Caki2 (cell line): Measurements from ENCODE around the gene MYBBP1A. TPM values are rescaled to one million over a fixed set of nuclear protein-coding genes. Genes with fewer than 3 reads are reported as not detected.

ENCODE experiments used
- DNase-seq: peaks from one replicate; pipeline ENCODE4 v3.0.0-alpha.2; 2015; ENCODE audit warnings: low read depth
- in situ Hi-C: cut with HindIII; loops from 2 replicates; pipeline ENCODE4 v1.10.0; 2016; ENCODE audit warnings: low sequenced_read_pairs, low pct_unique_long_range_greater_than_20kb, mixed read lengths
- total RNA-seq: library from RNA; depleted of rRNA; stranded (reverse); fragments of >200 nt; shearing (Covaris generic); gene quantifications from 2 replicates; pipeline ENCODE4 v1.2.3, GENCODE V29; 2014; ENCODE audit warnings: low replicate concordance

The MYBBP1A gene
- total RNA-seq, 1 experiment from 2014 or later: 44.8 TPM

- no peak for DNase-seq
- in situ Hi-C loops: no loop called here
Measured at GRCh38 chr17:4543557-4544026, 11.6 kb downstream of the MYBBP1A start.

- in situ Hi-C loops: no loop called here
- DNase-seq: no peak
Measured at GRCh38 chr17:4542726-4543191, 12.4 kb downstream of the MYBBP1A start.

- no peak for DNase-seq
- in situ Hi-C loops: no loop called here
Measured at GRCh38 chr17:4542003-4542725, 13.0 kb downstream of the MYBBP1A start.

- in situ Hi-C loops: no loop called here
- DNase-seq: no peak
Measured at GRCh38 chr17:4541328-4542002, 13.7 kb downstream of the MYBBP1A start.

- DNase-seq: no peak
- in situ Hi-C loops: no loop called here
Measured at GRCh38 chr17:4540687-4541327, 14.4 kb downstream of the MYBBP1A start.

- no peak for DNase-seq
- in situ Hi-C loops: no loop called here
Measured at GRCh38 chr17:4540224-4540651, 14.9 kb downstream of the MYBBP1A start.

GRCh38 chr17:4539576-4540223 lies 15.5 kb downstream of the MYBBP1A start:
- no peak for DNase-seq
- in situ Hi-C loops: no loop called here

GRCh38 chr17:4539025-4539424 lies 16.2 kb downstream of the MYBBP1A start:
- in situ Hi-C loops: no loop called here
- no peak for DNase-seq

- no peak for DNase-seq
- in situ Hi-C loops: no loop called here
Measured at GRCh38 chr17:4538236-4539002, 16.8 kb downstream of the MYBBP1A start.

- no peak for DNase-seq
- in situ Hi-C loops: no loop called here
Measured at GRCh38 chr17:4537451-4538235, 17.5 kb downstream of the MYBBP1A start.

- in situ Hi-C loops: no loop called here
- no peak for DNase-seq
Measured at GRCh38 chr17:4536742-4537411, 18.3 kb downstream of the MYBBP1A start.

- in situ Hi-C loops: no loop called here
- DNase-seq: no peak
Measured at GRCh38 chr17:4536259-4536741, 18.9 kb downstream of the MYBBP1A start.

GRCh38 chr17:4535667-4536258 lies 19.4 kb downstream of the MYBBP1A start:
- no peak for DNase-seq
- in situ Hi-C loops: no loop called here

- DNase-seq: no peak
- in situ Hi-C loops: no loop called here
Measured at GRCh38 chr17:4534928-4535666, 20.1 kb downstream of the MYBBP1A start.

- in situ Hi-C loops: no loop called here
Measured at GRCh38 chr17:4534515-4534914, 20.7 kb downstream of the MYBBP1A start.

More at GRCh38 chr17:4534515-4534914, 20.7 kb downstream of the MYBBP1A start:
- no peak for DNase-seq
